ENCODE measurements around the gene RXRB.

Gene RXRB

DNA sequence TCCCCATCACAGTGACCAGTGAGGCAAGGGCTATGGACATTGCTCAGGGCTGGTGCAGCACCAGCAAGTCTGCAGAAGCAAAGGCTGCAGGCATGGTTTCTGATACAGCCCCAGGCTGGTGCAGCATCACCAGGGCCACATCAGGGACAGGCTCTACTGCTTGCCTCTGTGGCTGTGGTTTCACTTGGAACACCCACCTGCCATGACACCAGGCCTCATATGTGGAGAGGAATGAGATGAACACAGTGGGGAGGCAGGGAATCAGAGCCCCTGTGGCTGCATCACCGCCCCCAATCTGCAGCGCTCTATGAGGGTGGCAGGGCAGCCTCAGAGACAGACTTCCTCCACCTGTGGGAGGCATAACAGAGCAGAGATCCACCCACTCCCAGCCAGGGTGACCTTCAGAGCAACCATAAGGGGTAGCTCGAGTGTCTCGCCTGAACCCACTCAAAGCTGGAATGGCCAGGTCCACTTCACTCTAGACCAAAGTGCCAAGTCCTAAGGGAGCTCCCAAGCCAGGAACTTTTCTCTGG is 15.7 kb upstream of the RXRB start:
- ChIA-PET POLR2A (interaction anchor here (1.4 kb wide), 1 partner anchor 8 kb away, joined by 5 read pairs; the partner anchor contains the start of gene RING1), CTCF (interaction anchor here (1.1 kb wide), 1 partner anchor 219 kb away, joined by 3 read pairs; no protein-coding TSS in a partner anchor)
- no peak overlapping the region for H3K4me3 ChIP-seq (ENCODE audit: low read depth, low read length)
- TF ChIP-seq IKZF3 (tag by site-specific recombination; IDR thresholded peaks at IDR 0.05) (no peak), ZFHX2 (tag by site-specific recombination; conservative IDR thresholded peaks at IDR 0.05) (peak; percentile 93), ZIC2 (tag by site-specific recombination; IDR thresholded peaks at IDR 0.05) (peak; percentile 69), EGR2 (tag by site-specific recombination; IDR thresholded peaks at IDR 0.05; ENCODE audit: low read depth) (peak; percentile 94), ZNF548 (tag by site-specific recombination; IDR thresholded peaks at IDR 0.05) (no peak)
- H3K27ac ChIP-seq (ENCODE audit: extremely low read depth, low read depth, low read length), result no peak overlapping the region
- peaks cover 3 to 10% of the 10 kb centered on the region in 2 experiments; a peak in 2 of 3 replicates for H3K36me3 ChIP-seq (ENCODE audit: control insufficient read depth in 2 of 2, insufficient read depth in 1 of 2, low read length in 2 of 2)
- peaks cover 6% of the 10 kb centered on the region for H3K4me1 ChIP-seq (ENCODE audit: control insufficient read depth, insufficient read depth, low read length)
- H3K9me3 ChIP-seq (ENCODE audit: control insufficient read depth, insufficient read depth, low read depth, low read length), result no peaks in the 10 kb centered on the region

DNA sequence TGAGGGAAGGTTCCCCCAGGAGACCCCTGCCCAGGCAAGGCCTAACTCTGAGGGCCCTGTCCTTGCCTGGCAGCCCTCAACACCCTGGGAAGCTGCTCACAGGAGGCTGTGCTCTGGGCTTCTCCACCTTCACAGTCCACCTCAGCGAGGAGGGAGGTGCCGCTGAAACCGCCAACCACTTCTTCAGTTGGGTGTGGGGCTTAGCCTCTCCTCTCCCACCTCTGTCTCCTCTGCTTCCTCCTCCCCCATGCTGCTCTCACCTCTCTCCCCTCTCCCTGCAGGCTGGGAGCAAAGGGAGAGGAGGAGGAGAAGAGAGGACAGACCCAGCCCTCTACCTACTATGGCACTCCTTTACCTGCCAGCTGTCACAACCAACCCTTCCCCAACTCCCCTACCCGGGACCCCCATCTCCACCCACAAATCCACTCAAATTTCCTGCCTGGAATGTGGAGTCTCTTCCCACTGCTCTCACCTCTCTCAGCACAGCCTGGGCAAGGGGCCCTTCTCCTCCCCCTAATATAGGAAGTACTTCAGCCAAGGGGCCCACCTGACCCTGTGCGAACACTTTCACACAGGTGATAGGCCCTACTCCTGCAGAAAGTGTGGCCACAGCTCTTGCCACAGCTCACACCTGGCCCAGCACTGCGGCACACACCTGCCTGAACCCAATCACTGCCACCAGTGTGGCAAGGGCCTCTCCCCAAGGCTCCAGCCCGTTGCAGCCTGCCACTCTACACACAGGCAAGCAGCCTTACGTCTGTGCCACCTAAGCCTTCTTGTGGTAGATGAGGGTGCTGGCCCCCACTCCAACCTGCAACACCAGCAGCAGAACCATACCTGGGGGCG is 15.0 kb upstream of the RXRB start:
- TF ChIP-seq ZNF132 (tag by site-specific recombination; IDR thresholded peaks at IDR 0.05; ENCODE audit: borderline replicate concordance), result no peak
- TF ChIP-seq GFI1B (tag by site-specific recombination; IDR thresholded peaks at IDR 0.05), result no peak
- no peak for TF ChIP-seq ZNF23 (tag by site-specific recombination; IDR thresholded peaks at IDR 0.05; ENCODE audit: borderline replicate concordance)
- TF ChIP-seq BCL11B (tag by site-specific recombination; IDR thresholded peaks at IDR 0.05; ENCODE audit: low read depth), result no peak
- TF ChIP-seq ZNF529 (tag by site-specific recombination; IDR thresholded peaks at IDR 0.05; ENCODE audit: insufficient replicate concordance), result no peak
- peak; percentile 20; the same call in 1 of the 2 replicates for TF ChIP-seq KLF1 (tag by site-specific recombination; IDR thresholded peaks at IDR 0.05)
- TF ChIP-seq ZBTB8A (tag by site-specific recombination; IDR thresholded peaks at IDR 0.05), result no peak
- TF ChIP-seq, protein P1, sequence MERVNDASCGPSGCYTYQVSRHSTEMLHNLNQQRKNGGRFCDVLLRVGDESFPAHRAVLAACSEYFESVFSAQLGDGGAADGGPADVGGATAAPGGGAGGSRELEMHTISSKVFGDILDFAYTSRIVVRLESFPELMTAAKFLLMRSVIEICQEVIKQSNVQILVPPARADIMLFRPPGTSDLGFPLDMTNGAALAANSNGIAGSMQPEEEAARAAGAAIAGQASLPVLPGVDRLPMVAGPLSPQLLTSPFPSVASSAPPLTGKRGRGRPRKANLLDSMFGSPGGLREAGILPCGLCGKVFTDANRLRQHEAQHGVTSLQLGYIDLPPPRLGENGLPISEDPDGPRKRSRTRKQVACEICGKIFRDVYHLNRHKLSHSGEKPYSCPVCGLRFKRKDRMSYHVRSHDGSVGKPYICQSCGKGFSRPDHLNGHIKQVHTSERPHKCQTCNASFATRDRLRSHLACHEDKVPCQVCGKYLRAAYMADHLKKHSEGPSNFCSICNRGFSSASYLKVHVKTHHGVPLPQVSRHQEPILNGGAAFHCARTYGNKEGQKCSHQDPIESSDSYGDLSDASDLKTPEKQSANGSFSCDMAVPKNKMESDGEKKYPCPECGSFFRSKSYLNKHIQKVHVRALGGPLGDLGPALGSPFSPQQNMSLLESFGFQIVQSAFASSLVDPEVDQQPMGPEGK (tag by site-specific recombination; IDR thresholded peaks at IDR 0.05), result no peak
- TF ChIP-seq, protein P2, sequence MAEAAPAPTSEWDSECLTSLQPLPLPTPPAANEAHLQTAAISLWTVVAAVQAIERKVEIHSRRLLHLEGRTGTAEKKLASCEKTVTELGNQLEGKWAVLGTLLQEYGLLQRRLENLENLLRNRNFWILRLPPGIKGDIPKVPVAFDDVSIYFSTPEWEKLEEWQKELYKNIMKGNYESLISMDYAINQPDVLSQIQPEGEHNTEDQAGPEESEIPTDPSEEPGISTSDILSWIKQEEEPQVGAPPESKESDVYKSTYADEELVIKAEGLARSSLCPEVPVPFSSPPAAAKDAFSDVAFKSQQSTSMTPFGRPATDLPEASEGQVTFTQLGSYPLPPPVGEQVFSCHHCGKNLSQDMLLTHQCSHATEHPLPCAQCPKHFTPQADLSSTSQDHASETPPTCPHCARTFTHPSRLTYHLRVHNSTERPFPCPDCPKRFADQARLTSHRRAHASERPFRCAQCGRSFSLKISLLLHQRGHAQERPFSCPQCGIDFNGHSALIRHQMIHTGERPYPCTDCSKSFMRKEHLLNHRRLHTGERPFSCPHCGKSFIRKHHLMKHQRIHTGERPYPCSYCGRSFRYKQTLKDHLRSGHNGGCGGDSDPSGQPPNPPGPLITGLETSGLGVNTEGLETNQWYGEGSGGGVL (tag by site-specific recombination; IDR thresholded peaks at IDR 0.05), result peak; percentile 61
- TF ChIP-seq ZFHX2 (tag by site-specific recombination; conservative IDR thresholded peaks at IDR 0.05), result peak; percentile 69
- no peak for TF ChIP-seq MEIS1 (CRISPR knock-in tag; IDR thresholded peaks at IDR 0.05; ENCODE audit: borderline replicate concordance)
- TF ChIP-seq EGR2 (tag by site-specific recombination; IDR thresholded peaks at IDR 0.05; ENCODE audit: low read depth), result peak; percentile 83; the same call in 1 of the 2 replicates
- TF ChIP-seq, protein P3, sequence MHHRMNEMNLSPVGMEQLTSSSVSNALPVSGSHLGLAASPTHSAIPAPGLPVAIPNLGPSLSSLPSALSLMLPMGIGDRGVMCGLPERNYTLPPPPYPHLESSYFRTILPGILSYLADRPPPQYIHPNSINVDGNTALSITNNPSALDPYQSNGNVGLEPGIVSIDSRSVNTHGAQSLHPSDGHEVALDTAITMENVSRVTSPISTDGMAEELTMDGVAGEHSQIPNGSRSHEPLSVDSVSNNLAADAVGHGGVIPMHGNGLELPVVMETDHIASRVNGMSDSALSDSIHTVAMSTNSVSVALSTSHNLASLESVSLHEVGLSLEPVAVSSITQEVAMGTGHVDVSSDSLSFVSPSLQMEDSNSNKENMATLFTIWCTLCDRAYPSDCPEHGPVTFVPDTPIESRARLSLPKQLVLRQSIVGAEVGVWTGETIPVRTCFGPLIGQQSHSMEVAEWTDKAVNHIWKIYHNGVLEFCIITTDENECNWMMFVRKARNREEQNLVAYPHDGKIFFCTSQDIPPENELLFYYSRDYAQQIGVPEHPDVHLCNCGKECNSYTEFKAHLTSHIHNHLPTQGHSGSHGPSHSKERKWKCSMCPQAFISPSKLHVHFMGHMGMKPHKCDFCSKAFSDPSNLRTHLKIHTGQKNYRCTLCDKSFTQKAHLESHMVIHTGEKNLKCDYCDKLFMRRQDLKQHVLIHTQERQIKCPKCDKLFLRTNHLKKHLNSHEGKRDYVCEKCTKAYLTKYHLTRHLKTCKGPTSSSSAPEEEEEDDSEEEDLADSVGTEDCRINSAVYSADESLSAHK (tag by site-specific recombination; IDR thresholded peaks at IDR 0.05), result 0 out of 2 replicates have a peak, but pooled peaks have one; percentile 43
- ChIA-PET CTCF (interaction anchor here (1.1 kb wide), 1 partner anchor 219 kb away, joined by 3 read pairs; no protein-coding TSS in a partner anchor), POLR2A (interaction anchor here (1.4 kb wide), 1 partner anchor 8 kb away, joined by 5 read pairs; the partner anchor contains the start of gene RING1)
- H3K36me3 ChIP-seq (ENCODE audit: control insufficient read depth in 2 of 2, insufficient read depth in 1 of 2, low read length in 2 of 2), result peaks cover 8 to 13% of the 10 kb centered on the region in 2 experiments; a peak in 2 of 3 replicates
- H3K9me3 ChIP-seq (ENCODE audit: control insufficient read depth, insufficient read depth, low read depth, low read length), result no peaks in the 10 kb centered on the region
- peaks cover 6% of the 10 kb centered on the region for H3K4me1 ChIP-seq (ENCODE audit: control insufficient read depth, insufficient read depth, low read length)
- no peak overlapping the region for H3K27ac ChIP-seq (ENCODE audit: extremely low read depth, low read depth, low read length)
- no peak overlapping the region for H3K4me3 ChIP-seq (ENCODE audit: low read depth, low read length)
